Osteocyte (in vitro differentiated cells): ENCODE results near the gene TCEANC2. TPM values are rescaled to one million over a fixed set of nuclear protein-coding genes. Genes with fewer than 3 reads are reported as not detected.

Experiments
- DNase-seq: peaks from one replicate; pipeline ENCODE4 v3.0.0; 2021; ENCODE audit warnings: mixed read lengths; ENCODE audit not compliant: unreplicated experiment; ENCODE audit errors: extremely low spot score
- H3K27ac Mint-ChIP-seq: one replicate; pipeline ENCODE4 v1.8.0; 2021; ENCODE audit warnings: mild to moderate bottlenecking, mixed read lengths; ENCODE audit not compliant: unreplicated experiment
- H3K27me3 Mint-ChIP-seq: one replicate; pipeline ENCODE4 v1.8.0; 2021; ENCODE audit warnings: mixed read lengths; ENCODE audit not compliant: unreplicated experiment
- H3K36me3 Mint-ChIP-seq: one replicate; pipeline ENCODE4 v1.8.0; 2021; ENCODE audit warnings: mixed read lengths; ENCODE audit not compliant: unreplicated experiment
- H3K4me1 Mint-ChIP-seq: one replicate; pipeline ENCODE4 v1.8.0; 2021; ENCODE audit warnings: mixed read lengths; ENCODE audit not compliant: unreplicated experiment
- H3K4me3 Mint-ChIP-seq: one replicate; pipeline ENCODE4 v1.8.0; 2021; ENCODE audit warnings: mild to moderate bottlenecking, moderate library complexity, mixed read lengths; ENCODE audit not compliant: unreplicated experiment
- H3K9me3 Mint-ChIP-seq: one replicate; pipeline ENCODE4 v1.8.0; 2021; ENCODE audit warnings: mixed read lengths; ENCODE audit not compliant: unreplicated experiment
- CTCF ChIP-seq: fragments of 200-600 bp; sonication (generic); IDR thresholded peaks from 2 replicates; pipeline ENCODE4 v1.5.0; 2021; ENCODE audit warnings: antibody characterized with exemption, mild to moderate bottlenecking, moderate library complexity
- total RNA-seq: library from RNA; stranded (reverse); gene quantifications from 2 replicates; pipeline ENCODE4 v1.2.1, GENCODE V29; 2021

TCEANC2 gene
- total RNA-seq, 1 donor from 2014 or later: 3.9 TPM

- DNase-seq: no peak
- Mint-ChIP-seq H3K27ac (no peak overlapping the region), H3K27me3 (no peaks in the 10 kb centered on the region), H3K4me3 (no peak overlapping the region), H3K9me3 (no peaks in the 10 kb centered on the region), H3K4me1 (no peaks in the 10 kb centered on the region), H3K36me3 (peaks cover 9% of the 10 kb centered on the region)
- TF ChIP-seq CTCF: no peak
Observed at GRCh38 chr1:54069791-54070170, 16.4 kb downstream of the TCEANC2 start.

- DNase-seq: no peak
- Mint-ChIP-seq H3K27me3 (no peaks in the 10 kb centered on the region), H3K4me3 (no peak overlapping the region), H3K27ac (no peak overlapping the region), H3K9me3 (no peaks in the 10 kb centered on the region), H3K36me3 (peaks cover 5% of the 10 kb centered on the region), H3K4me1 (no peaks in the 10 kb centered on the region)
- peak; percentile 85 for TF ChIP-seq CTCF
Observed at GRCh38 chr1:54070171-54070837, 16.9 kb downstream of the TCEANC2 start.

GRCh38 chr1:54077359-54077758 is 24.0 kb downstream of the TCEANC2 start:
- no peak for DNase-seq
- TF ChIP-seq CTCF: no peak
- Mint-ChIP-seq H3K27ac (no peak overlapping the region), H3K4me1 (no peaks in the 10 kb centered on the region), H3K27me3 (no peaks in the 10 kb centered on the region), H3K4me3 (no peak overlapping the region), H3K36me3 (peaks cover 7% of the 10 kb centered on the region), H3K9me3 (no peaks in the 10 kb centered on the region)

- Mint-ChIP-seq H3K27ac (no peak overlapping the region), H3K4me3 (no peak overlapping the region), H3K36me3 (peaks cover 7% of the 10 kb centered on the region), H3K27me3 (no peaks in the 10 kb centered on the region), H3K4me1 (no peaks in the 10 kb centered on the region), H3K9me3 (no peaks in the 10 kb centered on the region)
- no peak for DNase-seq
- TF ChIP-seq CTCF: no peak
Observed at GRCh38 chr1:54080598-54081049, 27.2 kb downstream of the TCEANC2 start.

GRCh38 chr1:54081306-54082270 is 28.2 kb downstream of the TCEANC2 start:
- no peak overlapping the region for H3K4me3 Mint-ChIP-seq
- no peak for DNase-seq
- H3K27ac Mint-ChIP-seq: no peak overlapping the region
- H3K27me3 Mint-ChIP-seq: no peaks in the 10 kb centered on the region
- H3K36me3 Mint-ChIP-seq: peaks cover 11% of the 10 kb centered on the region
- peak; percentile 62 for TF ChIP-seq CTCF
- no peaks in the 10 kb centered on the region for H3K9me3 Mint-ChIP-seq
- H3K4me1 Mint-ChIP-seq: no peaks in the 10 kb centered on the region
